CD8-positive, alpha-beta memory T cell (primary cell): Measurements from ENCODE around the gene AOC2. TPM values are rescaled to one million over a fixed set of nuclear protein-coding genes. Genes with fewer than 3 reads are reported as not detected.
A peak's percentile ranks its signal among the peaks of the same experiment; 100 is the strongest.

ENCODE experiments used
- CTCF ChIA-PET: fragments of 350-600 bp; sonication (Branson Sonifier 250); formaldehyde crosslinking; loops from one replicate; lab custom pipeline; 2021; ENCODE audit warnings: antibody characterized with exemption; lab: Charles Lee
- POLR2A ChIA-PET: fragments of 350-600 bp; sonication (Branson Sonifier 250); formaldehyde crosslinking; loops from one replicate; lab custom pipeline; 2021; ENCODE audit warnings: antibody characterized with exemption; lab: Charles Lee
- DNase-seq, 5 donors: peaks; one replicate each; pipeline versions ENCODE4 v3.0.0 to v3.0.0-alpha.2; 2020 to 2022; ENCODE audit warnings: mixed read lengths in 1 of 5
- H3K27ac ChIP-seq: one replicate; pipeline ENCODE4 v1.7.0; 2013; ENCODE audit warnings: low read depth, mild to moderate bottlenecking, low read length, moderate library complexity
- H3K27me3 ChIP-seq: 2 replicates; pipeline ENCODE4 v1.7.0; 2013; ENCODE audit warnings: low read length, mild to moderate bottlenecking; ENCODE audit not compliant: insufficient read depth, poor library complexity, severe bottlenecking
- H3K36me3 ChIP-seq: 2 replicates; pipeline ENCODE4 v1.7.0; 2013; ENCODE audit warnings: mild to moderate bottlenecking, low read length, moderate library complexity; ENCODE audit not compliant: insufficient read depth
- H3K4me1 ChIP-seq: 2 replicates; pipeline ENCODE4 v1.7.0; 2013; ENCODE audit warnings: mild to moderate bottlenecking, low read length, moderate library complexity; ENCODE audit not compliant: insufficient read depth
- H3K4me3 ChIP-seq: 2 replicates; pipeline ENCODE4 v1.7.0; 2013; ENCODE audit warnings: mild to moderate bottlenecking, low read length
- H3K9me3 ChIP-seq: 2 replicates; pipeline ENCODE4 v1.7.0; 2013; ENCODE audit warnings: mild to moderate bottlenecking, low read length
- H3K27ac Mint-ChIP-seq, 8 donors: one replicate each; pipeline ENCODE4 v1.8.0; 2020 to 2021; ENCODE audit warnings: mixed read lengths in 8 of 8, mild to moderate bottlenecking in 6 of 8, inconsistent platforms in 3 of 8, moderate library complexity in 3 of 8
- H3K27me3 Mint-ChIP-seq, 2 donors: one replicate each; pipeline ENCODE4 v1.8.0; 2020 to 2021; ENCODE audit warnings: mixed read lengths in 2 of 2, mild to moderate bottlenecking in 1 of 2, moderate library complexity in 1 of 2
- H3K36me3 Mint-ChIP-seq, 3 donors: one replicate each; pipeline ENCODE4 v1.8.0; 2020 to 2021; ENCODE audit warnings: mixed read lengths in 3 of 3, inconsistent platforms in 1 of 3, mild to moderate bottlenecking in 1 of 3
- H3K4me1 Mint-ChIP-seq, 3 donors: one replicate each; pipeline ENCODE4 v1.8.0; 2020 to 2021; ENCODE audit warnings: mixed read lengths in 3 of 3, inconsistent platforms in 1 of 3, mild to moderate bottlenecking in 1 of 3
- H3K4me3 Mint-ChIP-seq, 7 donors: one replicate each; pipeline ENCODE4 v1.8.0; 2020 to 2021; ENCODE audit warnings: mixed read lengths in 7 of 7, mild to moderate bottlenecking in 6 of 7, moderate library complexity in 4 of 7, inconsistent platforms in 2 of 7
- H3K9me3 Mint-ChIP-seq, 5 donors: one replicate each; pipeline ENCODE4 v1.8.0; 2020 to 2022; ENCODE audit warnings: mixed read lengths in 5 of 5, mild to moderate bottlenecking in 3 of 5, moderate library complexity in 2 of 5, inconsistent platforms in 1 of 5
- polyA plus RNA-seq: library from polyadenylated mRNA; unstranded; fragments of 300-500 nt; fragmentation: Illumina TruSeq; gene quantifications from one replicate; pipeline ENCODE4 v1.2.3, GENCODE V29; 2021
- total RNA-seq, 2 experiments: library from RNA; stranded (reverse); gene quantifications; one replicate each; pipeline ENCODE4 v1.2.3, GENCODE V29; 2021

The AOC2 gene
- total and polyA plus RNA-seq, 3 experiments from 2014 or later, result 0.09 to 2.7 (median 2.4) TPM

DNA sequence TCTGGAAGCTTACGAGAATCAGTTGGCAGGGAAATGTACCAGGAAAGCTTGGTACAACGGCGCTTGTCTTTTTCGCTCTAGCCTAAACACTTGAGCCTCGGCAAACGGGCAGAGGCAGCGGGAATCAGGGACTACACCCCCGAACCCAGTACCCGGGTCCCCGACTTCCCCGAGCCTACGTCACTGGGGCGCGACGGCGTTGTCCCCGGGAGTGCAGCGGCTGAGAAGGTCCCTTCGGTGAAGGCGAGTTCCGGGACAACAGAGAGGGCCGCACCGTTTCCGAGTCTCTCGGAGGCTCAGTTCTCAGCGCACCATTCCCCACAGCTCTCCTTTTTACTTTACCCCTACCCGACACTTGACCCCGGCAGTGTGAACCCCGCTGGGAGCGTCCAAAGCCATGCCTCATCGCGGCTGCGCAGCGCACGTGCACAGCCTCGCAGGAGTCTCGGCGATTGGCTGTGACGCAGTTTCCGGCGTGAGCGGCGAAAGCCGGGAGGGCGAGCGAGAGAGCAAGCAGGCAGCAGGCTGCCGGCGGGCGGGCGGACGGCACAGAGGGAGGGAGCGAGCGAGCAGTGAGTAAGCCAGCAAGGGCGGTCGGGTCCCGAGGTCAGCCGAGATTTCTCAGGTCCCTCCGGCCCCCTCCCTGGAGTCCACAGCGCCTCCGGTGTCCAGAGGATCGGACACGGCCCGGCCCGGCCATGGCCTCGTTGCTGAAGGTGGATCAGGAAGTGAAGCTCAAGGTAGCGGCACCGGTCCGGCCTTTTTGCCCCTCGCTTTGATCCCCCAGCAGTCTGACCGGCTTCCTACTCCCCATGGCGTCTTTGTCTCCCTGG lies 11.2 kb upstream of the AOC2 start, which contains the start of gene PSME3:
PSME3 (plus strand) TSS at position 464 of the 833 bp plus-strand sequence; CDS start at position 699, 235 bp downstream.
- Mint-ChIP-seq H3K4me3 (peak within 1 kb of the TSS; percentile 97 to 99 (median 97)), H3K4me1 (peaks cover 25 to 30% (median 30%) of the 10 kb centered on the region in 3 donors), H3K36me3 (peaks cover 0 to 41% (median 9%) of the 10 kb centered on the region in 3 donors), H3K27ac (peak within 1 kb of the TSS; percentile 98 to 100 (median 99)), H3K9me3 (no peaks in the 10 kb centered on the region), H3K27me3 (peaks cover 2 to 3% of the 10 kb centered on the region in 2 donors)
- H3K9me3 ChIP-seq, result no peaks in the 10 kb centered on the region
- POLR2A ChIA-PET, result interaction anchor here (0.6 to 2.0 kb wide), 5 partner anchors 9 to 487 kb away, joined by 3 to 12 read pairs (median 5); partner anchors contain the start of genes BECN1 and VPS25
- H3K4me3 ChIP-seq, result peak within 1 kb of the TSS; percentile 85
- peaks cover 19% of the 10 kb centered on the region for H3K4me1 ChIP-seq
- peaks cover 9% of the 10 kb centered on the region for H3K36me3 ChIP-seq
- CTCF ChIA-PET, result interaction anchor here (0.9 to 2.7 kb wide), 6 partner anchors 9 to 651 kb away, joined by 3 to 26 read pairs (median 4); partner anchors contain the start of genes BECN1, DHX8 and RPL27
- H3K27me3 ChIP-seq, result no peaks in the 10 kb centered on the region
- peak; percentile 82 to 91 (median 88) for DNase-seq
- peak within 1 kb of the TSS; percentile 92 for H3K27ac ChIP-seq

- peak overlapping the region; percentile 97 to 99 (median 97) for H3K4me3 Mint-ChIP-seq
- Histone ChIP-seq H3K36me3 (peaks cover 16% of the 10 kb centered on the region), H3K9me3 (no peaks in the 10 kb centered on the region), H3K27ac (peak overlapping the region; percentile 92), H3K4me3 (peak overlapping the region; percentile 85), H3K27me3 (no peaks in the 10 kb centered on the region), H3K4me1 (peaks cover 19% of the 10 kb centered on the region)
- ChIA-PET CTCF (interaction anchor here (0.9 to 2.7 kb wide), 5 partner anchors 9 to 650 kb away, joined by 3 to 26 read pairs (median 4); partner anchors contain the start of genes BECN1, DHX8 and RPL27), POLR2A (interaction anchor here (0.8 to 2.0 kb wide), 3 partner anchors 10 to 70 kb away, joined by 3 to 12 read pairs (median 5); partner anchors contain the start of gene BECN1)
- peaks cover 2 to 48% (median 9%) of the 10 kb centered on the region in 3 donors for H3K36me3 Mint-ChIP-seq
- DNase-seq, result no peak
- peak overlapping the region; percentile 98 to 100 (median 99) for H3K27ac Mint-ChIP-seq
- H3K9me3 Mint-ChIP-seq, result no peaks in the 10 kb centered on the region
- H3K27me3 Mint-ChIP-seq, result no peaks in the 10 kb centered on the region
- H3K4me1 Mint-ChIP-seq, result peaks cover 25 to 30% (median 30%) of the 10 kb centered on the region in 3 donors
Measured at GRCh38 chr17:42833767-42834422, 10.5 kb upstream of the AOC2 start.

- POLR2A ChIA-PET, result no interaction called here
- peaks cover 24% of the 10 kb centered on the region for H3K36me3 ChIP-seq
Measured at GRCh38 chr17:42835732-42836131, 8.6 kb upstream of the AOC2 start.

GRCh38 chr17:42841975-42842685 lies 2.2 kb upstream of the AOC2 start:
- H3K27me3 Mint-ChIP-seq, result peaks cover 0 to 2% of the 10 kb centered on the region in 2 donors
- H3K9me3 Mint-ChIP-seq, result no peaks in the 10 kb centered on the region
- no peaks in the 10 kb centered on the region for H3K4me1 ChIP-seq
- ChIA-PET POLR2A (no interaction called here), CTCF (no interaction called here)
- no peak overlapping the region for H3K27ac ChIP-seq
- no peak overlapping the region for H3K4me3 ChIP-seq
- H3K27me3 ChIP-seq, result no peaks in the 10 kb centered on the region
- peaks cover 6 to 12% (median 8%) of the 10 kb centered on the region in 3 donors for H3K4me1 Mint-ChIP-seq
- no peaks in the 10 kb centered on the region for H3K9me3 ChIP-seq
- no peak for DNase-seq
- H3K27ac Mint-ChIP-seq, result no peak overlapping the region
- no peak overlapping the region for H3K4me3 Mint-ChIP-seq
- H3K36me3 ChIP-seq, result peaks cover 54% of the 10 kb centered on the region
- H3K36me3 Mint-ChIP-seq, result peaks cover 9 to 86% (median 30%) of the 10 kb centered on the region in 3 donors

More at GRCh38 chr17:42835732-42836131, 8.6 kb upstream of the AOC2 start:
- peak overlapping the region in 1 of 8 donors; percentile 15 for H3K27ac Mint-ChIP-seq
- Histone ChIP-seq H3K4me1 (peaks cover 19% of the 10 kb centered on the region), H3K4me3 (no peak overlapping the region), H3K9me3 (no peaks in the 10 kb centered on the region), H3K27ac (no peak overlapping the region), H3K27me3 (no peaks in the 10 kb centered on the region)
- no peaks in the 10 kb centered on the region for H3K9me3 Mint-ChIP-seq
- no peak for DNase-seq
- peaks cover 25 to 30% (median 30%) of the 10 kb centered on the region in 3 donors for H3K4me1 Mint-ChIP-seq
- H3K36me3 Mint-ChIP-seq, result peaks cover 9 to 62% (median 16%) of the 10 kb centered on the region in 3 donors
- H3K27me3 Mint-ChIP-seq, result no peaks in the 10 kb centered on the region
- H3K4me3 Mint-ChIP-seq, result peak overlapping the region in 1 of 7 donors; percentile 48
- CTCF ChIA-PET, result interaction anchor here (1.8 to 2.1 kb wide), 2 partner anchors 10 to 12 kb away, joined by 4 to 5 read pairs; partner anchors contain the start of gene BECN1

GRCh38 chr17:42843358-42843934 lies 934 bp upstream of the AOC2 start:
- Histone ChIP-seq H3K4me3 (no peak overlapping the region), H3K9me3 (no peaks in the 10 kb centered on the region), H3K27ac (no peak overlapping the region), H3K27me3 (no peaks in the 10 kb centered on the region), H3K4me1 (no peaks in the 10 kb centered on the region), H3K36me3 (peaks cover 42% of the 10 kb centered on the region)
- peaks cover 0 to 8% (median 6%) of the 10 kb centered on the region in 3 donors for H3K4me1 Mint-ChIP-seq
- H3K36me3 Mint-ChIP-seq, result peaks cover 9 to 73% (median 25%) of the 10 kb centered on the region in 3 donors
- H3K9me3 Mint-ChIP-seq, result no peaks in the 10 kb centered on the region
- peak in 1 of 5 donors; percentile 17 for DNase-seq
- H3K27ac Mint-ChIP-seq, result peak overlapping the region in 1 of 8 donors; percentile 50
- ChIA-PET CTCF (interaction anchor here (1.4 kb wide), 1 partner anchor 10 kb away, joined by 6 read pairs; the partner anchor contains the start of gene PSME3), POLR2A (no interaction called here)
- H3K4me3 Mint-ChIP-seq, result no peak overlapping the region
- peaks cover 0 to 2% of the 10 kb centered on the region in 2 donors for H3K27me3 Mint-ChIP-seq

GRCh38 chr17:42844761-42845555 lies 578 bp downstream of the AOC2 start:
- no peak for DNase-seq
- H3K4me1 Mint-ChIP-seq, result peaks cover 0 to 8% (median 6%) of the 10 kb centered on the region in 3 donors
- H3K9me3 Mint-ChIP-seq, result no peaks in the 10 kb centered on the region
- no peak overlapping the region for H3K27ac ChIP-seq
- H3K27me3 Mint-ChIP-seq, result peaks cover 0 to 2% of the 10 kb centered on the region in 2 donors
- H3K4me3 ChIP-seq, result no peak overlapping the region
- no peaks in the 10 kb centered on the region for H3K9me3 ChIP-seq
- H3K36me3 Mint-ChIP-seq, result peaks cover 0 to 60% (median 17%) of the 10 kb centered on the region in 3 donors
- H3K27ac Mint-ChIP-seq, result peak overlapping the region in 3 of 8 donors; percentile 8 to 84 (median 73)
- no peak overlapping the region for H3K4me3 Mint-ChIP-seq
- ChIA-PET CTCF (no interaction called here), POLR2A (no interaction called here)
- peaks cover 30% of the 10 kb centered on the region for H3K36me3 ChIP-seq
- no peaks in the 10 kb centered on the region for H3K27me3 ChIP-seq
- no peaks in the 10 kb centered on the region for H3K4me1 ChIP-seq
